ENCODE measurements around the gene TM7SF3. TPM values are rescaled to one million over a fixed set of nuclear protein-coding genes. Genes with fewer than 3 reads are reported as not detected.

The TM7SF3 gene
- total and polyA plus RNA-seq, 2 donors (not counting 3 experiments of a cell fraction or from before 2014, with no cell fraction given), result 54.8 to 70.7 TPM

DNA sequence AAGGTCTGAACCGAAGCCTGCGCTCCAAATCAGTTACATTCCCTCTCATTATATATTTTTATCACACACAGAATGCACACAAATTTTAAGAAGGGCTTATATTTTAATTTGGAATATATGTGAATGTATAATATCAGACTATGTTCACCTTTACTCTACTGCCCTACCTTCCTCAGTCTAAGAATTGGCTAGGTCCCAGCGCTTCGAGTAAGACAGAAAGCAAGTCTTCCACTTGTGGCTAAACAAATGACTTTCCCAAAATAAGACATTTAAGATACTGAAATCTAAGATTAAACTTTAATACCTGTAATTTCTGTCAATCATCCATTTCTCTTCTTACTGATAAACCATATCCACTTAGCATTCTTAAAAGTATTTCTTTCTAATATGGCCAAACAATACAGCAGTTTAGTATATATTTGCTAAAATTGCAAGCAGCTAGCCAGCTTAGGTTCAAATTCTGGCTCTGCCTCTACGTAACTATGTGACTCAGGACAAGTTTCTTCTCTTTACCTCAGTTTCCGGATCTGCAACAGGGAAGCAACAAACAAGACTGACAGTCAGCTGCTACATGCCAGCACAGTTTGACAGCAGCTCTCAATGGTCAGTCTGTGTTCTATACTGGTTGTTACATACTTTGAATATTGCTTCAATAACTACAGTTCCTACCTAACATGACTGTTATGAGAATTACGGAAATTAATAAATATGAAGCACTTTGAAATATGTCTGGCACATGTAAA lies 78.4 kb downstream of the TM7SF3 start:
- BruUV-seq (replicated peaks), result no TSS peak
- peaks cover 33% of the 10 kb centered on the region for H3K4me1 ChIP-seq (ENCODE audit: control insufficient read depth, extremely low read depth, insufficient read depth, low read length)
- DNase-seq (ENCODE audit: low read depth, low spot score), result peak; percentile 9
- H3K36me3 ChIP-seq (ENCODE audit: control insufficient read depth in 2 of 2, extremely low read depth in 1 of 2, insufficient read depth in 2 of 2, low read length in 2 of 2), result peaks cover 2 to 4% of the 10 kb centered on the region in 2 experiments
- H3K27me3 ChIP-seq (ENCODE audit: control insufficient read depth in 2 of 2, insufficient read depth in 2 of 2, low read length in 2 of 2), result no peaks in the 10 kb centered on the region
- H2AFZ ChIP-seq (ENCODE audit: low read depth, low read length), result no peak overlapping the region
- H3K4me2 ChIP-seq (ENCODE audit: insufficient read depth, low read length), result peak overlapping the region; percentile 96
- CTCF ChIA-PET, result interaction anchor here (0.9 to 1.0 kb wide), 2 partner anchors 51 to 78 kb away, joined by 3 to 4 read pairs; partner anchors contain the start of gene TM7SF3
- no peaks in the 10 kb centered on the region for H3K9me3 ChIP-seq (replicated peaks; ENCODE audit: control insufficient read depth, insufficient read depth, low read length)
- TF ChIP-seq JUN (IDR thresholded peaks at IDR 0.05; ENCODE audit: borderline replicate concordance, insufficient read depth, insufficient read length, low read depth) (no peak), POLR2AphosphoS5 (IDR thresholded peaks at IDR 0.05; ENCODE audit: insufficient read depth, low read depth, low read length) (no peak), GATA2 (IDR thresholded peaks at IDR 0.05; ENCODE audit: insufficient read depth, insufficient read length, low read depth, low read length) (no peak), POLR2A (IDR thresholded peaks at IDR 0.05; ENCODE audit: low read depth, low read length) (no peak), FOS (IDR thresholded peaks at IDR 0.05; ENCODE audit: borderline replicate concordance, insufficient read depth, low read length) (no peak), MYC (IDR thresholded peaks at IDR 0.05; ENCODE audit: low read depth, low read length) (no peak), EZH2 (IDR thresholded peaks at IDR 0.05; ENCODE audit: borderline replicate concordance, low read depth, low read length, severe bottlenecking) (no peak)
- TF ChIP-seq, protein P1, sequence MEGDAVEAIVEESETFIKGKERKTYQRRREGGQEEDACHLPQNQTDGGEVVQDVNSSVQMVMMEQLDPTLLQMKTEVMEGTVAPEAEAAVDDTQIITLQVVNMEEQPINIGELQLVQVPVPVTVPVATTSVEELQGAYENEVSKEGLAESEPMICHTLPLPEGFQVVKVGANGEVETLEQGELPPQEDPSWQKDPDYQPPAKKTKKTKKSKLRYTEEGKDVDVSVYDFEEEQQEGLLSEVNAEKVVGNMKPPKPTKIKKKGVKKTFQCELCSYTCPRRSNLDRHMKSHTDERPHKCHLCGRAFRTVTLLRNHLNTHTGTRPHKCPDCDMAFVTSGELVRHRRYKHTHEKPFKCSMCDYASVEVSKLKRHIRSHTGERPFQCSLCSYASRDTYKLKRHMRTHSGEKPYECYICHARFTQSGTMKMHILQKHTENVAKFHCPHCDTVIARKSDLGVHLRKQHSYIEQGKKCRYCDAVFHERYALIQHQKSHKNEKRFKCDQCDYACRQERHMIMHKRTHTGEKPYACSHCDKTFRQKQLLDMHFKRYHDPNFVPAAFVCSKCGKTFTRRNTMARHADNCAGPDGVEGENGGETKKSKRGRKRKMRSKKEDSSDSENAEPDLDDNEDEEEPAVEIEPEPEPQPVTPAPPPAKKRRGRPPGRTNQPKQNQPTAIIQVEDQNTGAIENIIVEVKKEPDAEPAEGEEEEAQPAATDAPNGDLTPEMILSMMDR (IDR thresholded peaks at IDR 0.05; ENCODE audit: extremely low read depth in 1 of 2, insufficient read depth in 1 of 2, low read depth in 1 of 2, low read length in 2 of 2), result no peak
- TF ChIP-seq, protein P2, sequence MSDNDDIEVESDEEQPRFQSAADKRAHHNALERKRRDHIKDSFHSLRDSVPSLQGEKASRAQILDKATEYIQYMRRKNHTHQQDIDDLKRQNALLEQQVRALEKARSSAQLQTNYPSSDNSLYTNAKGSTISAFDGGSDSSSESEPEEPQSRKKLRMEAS (IDR thresholded peaks at IDR 0.05; ENCODE audit: insufficient read depth, insufficient read length), result no peak
- dilution Hi-C loops (cut with MboI; ENCODE audit: extremely low pct_ligation_motif_present, low sequenced_read_pairs), result no loop called here
- POLR2A ChIA-PET, result no interaction called here
- H3K9me1 ChIP-seq (replicated peaks; ENCODE audit: control insufficient read depth, extremely low read depth, insufficient read depth, low read length), result no peaks in the 10 kb centered on the region
- intact Hi-C loops (cut with micrococcal nuclease), result loop anchor here (5.0 to 10.0 kb wide), 2 partner anchors 359 to 766 kb away; no protein-coding TSS in a partner anchor
- H3K27ac ChIP-seq (ENCODE audit: insufficient read depth, low read depth, low read length), result no peak overlapping the region
- H3K79me2 ChIP-seq (ENCODE audit: control insufficient read depth, insufficient read depth, low read length), result peaks cover 68% of the 10 kb centered on the region
- peak overlapping the region; percentile 13 for H3K9ac ChIP-seq (replicated peaks; ENCODE audit: extremely low read depth, insufficient read depth, low read length)
- no peaks in the 10 kb centered on the region for H4K20me1 ChIP-seq (replicated peaks; ENCODE audit: control insufficient read depth, extremely low read depth, insufficient read depth, low read length)
- no peak for FAIRE-seq
- H3K4me3 ChIP-seq (replicated peaks in 1 of 3; ENCODE audit: insufficient read depth in 1 of 3, low read depth in 1 of 3, low read length in 3 of 3), result peak overlapping the region in 1 of 3 experiments; percentile 94

Measured in endothelial cell of umbilical vein (primary cell).